GM19035 (cell line): ENCODE data around the gene KAT8.
A peak's percentile ranks its signal among the peaks of the same experiment; 100 is the strongest.

Experiments
- ATAC-seq: cut with Tn5 transposase; IDR thresholded peaks from one replicate; pipeline ENCODE4 v1.9.1; 2021; ENCODE audit not compliant: unreplicated experiment

The KAT8 gene

DNA sequence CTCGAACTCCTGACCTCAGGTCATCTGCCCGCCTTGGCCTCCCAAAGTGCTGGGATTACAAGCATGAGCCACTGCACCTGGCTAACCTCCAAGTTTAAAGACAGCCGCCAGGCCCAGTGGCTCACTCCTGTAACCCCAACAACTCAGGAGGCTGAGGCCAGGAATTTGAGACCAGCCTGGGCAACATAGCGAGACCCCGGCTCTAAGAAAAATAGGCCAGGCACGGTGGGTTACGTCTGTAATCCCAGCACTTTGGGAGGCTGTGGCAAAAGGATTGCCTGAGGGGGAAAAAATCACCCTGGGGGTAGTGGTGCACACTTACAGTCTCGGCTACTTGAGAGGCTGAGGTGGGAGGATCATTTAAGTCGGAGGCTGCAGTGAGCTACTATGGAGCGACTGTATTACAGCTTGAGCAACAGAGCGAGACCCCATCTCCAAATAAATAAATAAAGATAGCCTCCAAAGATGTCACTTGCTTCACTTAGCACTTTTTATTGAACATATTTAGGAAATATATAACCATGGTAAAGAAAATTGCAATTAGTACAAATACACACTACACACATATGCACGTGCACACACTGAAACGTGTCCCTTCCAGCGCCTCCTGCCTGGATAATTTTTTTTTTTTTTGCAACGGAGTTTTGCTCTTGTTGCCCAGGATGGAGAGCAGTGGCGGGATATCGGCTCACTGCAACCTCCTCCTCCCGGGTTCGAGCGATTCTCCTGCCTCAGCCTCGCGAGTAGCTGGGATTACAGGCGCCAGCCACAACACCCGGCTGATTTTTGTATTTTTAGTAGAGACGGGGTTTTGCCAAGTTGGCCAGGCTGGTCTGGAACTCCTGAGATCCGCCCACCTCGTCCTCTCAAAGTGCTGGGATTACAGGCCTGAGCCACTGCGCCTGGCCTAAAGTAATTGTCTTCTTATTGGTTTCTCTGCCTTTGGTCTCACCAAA lies 10.7 kb upstream of the KAT8 start:
- ATAC-seq, result no peak

DNA sequence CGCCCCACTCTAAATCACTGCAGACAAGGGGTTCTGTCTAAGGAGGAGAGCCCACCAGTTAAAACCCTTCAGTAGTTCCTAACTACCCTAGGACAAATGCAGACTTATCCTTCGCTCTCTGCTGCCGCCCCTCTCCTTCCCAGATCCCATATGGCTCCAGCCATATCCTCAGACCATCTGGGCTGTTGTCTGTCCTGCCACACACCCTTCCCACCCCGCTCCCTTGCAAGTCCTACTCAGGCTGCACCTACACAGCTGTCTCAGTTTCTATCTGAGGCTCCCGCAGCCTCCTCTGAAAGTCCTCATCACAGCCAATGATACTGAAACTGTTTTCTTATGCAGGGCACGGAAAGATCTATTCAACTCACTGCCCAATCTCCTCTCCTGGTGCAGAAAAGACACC lies 10.0 kb upstream of the KAT8 start:
- ATAC-seq, result peak; percentile 48

DNA sequence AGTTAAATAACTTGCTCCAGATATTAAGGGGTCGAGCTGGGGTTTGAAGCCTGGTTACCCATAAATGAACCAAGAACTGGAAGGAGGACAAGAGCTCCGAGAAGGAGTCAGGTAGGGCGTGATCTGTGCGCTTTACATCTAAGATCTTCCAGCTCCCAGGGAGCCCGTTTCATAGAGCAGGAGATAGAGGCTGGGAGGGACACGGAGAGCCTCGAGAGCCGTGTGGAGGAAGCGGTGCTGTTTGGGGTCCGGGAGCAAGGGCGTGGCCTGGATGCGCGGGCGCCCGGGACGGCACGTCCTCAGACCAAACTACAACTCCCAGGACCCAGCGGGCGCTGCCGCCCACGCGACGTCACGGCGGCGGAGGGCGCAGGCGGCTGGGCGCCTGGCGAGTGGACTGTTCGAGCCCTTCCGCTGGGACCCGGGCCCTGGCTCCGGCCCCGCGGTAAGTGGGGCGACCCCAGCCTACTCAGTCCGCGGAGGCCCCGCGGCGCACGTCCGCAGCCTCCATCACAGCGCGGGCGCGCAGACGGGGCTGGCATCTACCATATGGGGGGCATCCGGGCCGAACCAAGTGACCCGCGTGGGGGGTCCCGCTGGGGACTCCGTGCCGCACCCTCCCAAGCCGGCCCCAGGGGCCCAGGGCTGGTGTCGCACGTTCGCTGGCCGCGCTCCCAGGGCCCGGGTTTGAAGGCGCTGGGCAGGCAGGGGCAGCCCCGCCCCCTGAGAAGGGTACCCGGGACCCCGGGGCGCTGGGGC lies 9.2 kb upstream of the KAT8 start, which contains the start of gene BCKDK:
BCKDK (plus strand) TSS at position 352 of the 759 bp plus-strand sequence. CDS start 838 bp downstream, outside the sequence.
- ATAC-seq, result peak; percentile 83

DNA sequence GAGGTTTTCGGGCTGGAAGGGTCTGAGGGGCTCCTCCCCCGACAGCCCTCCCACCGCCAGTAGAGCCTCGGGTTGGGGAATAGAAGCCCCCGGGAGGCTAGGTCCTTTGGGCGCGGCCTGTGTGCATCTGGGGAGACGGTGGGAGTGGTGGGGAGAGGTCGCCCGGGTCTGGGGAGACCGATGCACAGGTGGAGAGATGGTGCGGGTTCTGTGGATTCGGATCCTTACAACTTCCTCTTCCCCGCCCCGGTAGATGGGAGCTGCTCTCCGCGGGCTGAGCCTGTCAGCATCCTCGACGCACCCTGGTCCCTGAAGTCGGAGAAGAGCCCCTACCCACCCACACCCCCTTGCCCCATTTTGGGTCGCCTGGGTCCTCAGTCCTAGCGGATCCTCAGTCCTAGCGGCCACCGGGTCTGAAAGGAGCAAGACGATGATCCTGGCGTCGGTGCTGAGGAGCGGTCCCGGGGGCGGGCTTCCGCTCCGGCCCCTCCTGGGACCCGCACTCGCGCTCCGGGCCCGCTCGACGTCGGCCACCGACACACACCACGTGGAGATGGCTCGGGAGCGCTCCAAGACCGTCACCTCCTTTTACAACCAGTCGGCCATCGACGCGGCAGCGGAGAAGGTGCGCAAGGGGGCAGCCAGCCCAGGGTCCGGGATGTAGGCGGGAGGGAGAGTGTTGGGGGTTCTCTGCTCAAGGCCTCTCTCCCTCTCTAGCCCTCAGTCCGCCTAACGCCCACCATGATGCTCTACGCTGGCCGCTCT lies 8.5 kb upstream of the KAT8 start:
- ATAC-seq, result peak; percentile 2

DNA sequence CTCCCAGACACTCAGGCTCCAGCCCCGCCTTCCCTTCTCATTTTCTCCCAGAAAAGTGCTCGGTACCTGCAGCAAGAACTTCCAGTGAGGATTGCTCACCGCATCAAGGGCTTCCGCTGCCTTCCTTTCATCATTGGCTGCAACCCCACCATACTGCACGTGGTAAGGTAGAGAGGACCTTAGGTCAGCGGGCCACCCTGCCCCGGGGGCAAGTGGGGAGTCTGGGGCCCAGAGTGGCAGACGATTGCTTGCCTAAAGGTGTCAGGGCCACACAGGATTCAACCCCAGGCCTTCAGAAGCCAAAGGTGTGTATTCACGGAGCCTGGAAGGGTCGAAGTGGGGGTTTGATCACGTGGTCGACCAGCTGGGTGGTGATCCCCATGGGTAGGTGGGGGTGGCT lies 7.8 kb upstream of the KAT8 start:
- ATAC-seq, result no peak

DNA sequence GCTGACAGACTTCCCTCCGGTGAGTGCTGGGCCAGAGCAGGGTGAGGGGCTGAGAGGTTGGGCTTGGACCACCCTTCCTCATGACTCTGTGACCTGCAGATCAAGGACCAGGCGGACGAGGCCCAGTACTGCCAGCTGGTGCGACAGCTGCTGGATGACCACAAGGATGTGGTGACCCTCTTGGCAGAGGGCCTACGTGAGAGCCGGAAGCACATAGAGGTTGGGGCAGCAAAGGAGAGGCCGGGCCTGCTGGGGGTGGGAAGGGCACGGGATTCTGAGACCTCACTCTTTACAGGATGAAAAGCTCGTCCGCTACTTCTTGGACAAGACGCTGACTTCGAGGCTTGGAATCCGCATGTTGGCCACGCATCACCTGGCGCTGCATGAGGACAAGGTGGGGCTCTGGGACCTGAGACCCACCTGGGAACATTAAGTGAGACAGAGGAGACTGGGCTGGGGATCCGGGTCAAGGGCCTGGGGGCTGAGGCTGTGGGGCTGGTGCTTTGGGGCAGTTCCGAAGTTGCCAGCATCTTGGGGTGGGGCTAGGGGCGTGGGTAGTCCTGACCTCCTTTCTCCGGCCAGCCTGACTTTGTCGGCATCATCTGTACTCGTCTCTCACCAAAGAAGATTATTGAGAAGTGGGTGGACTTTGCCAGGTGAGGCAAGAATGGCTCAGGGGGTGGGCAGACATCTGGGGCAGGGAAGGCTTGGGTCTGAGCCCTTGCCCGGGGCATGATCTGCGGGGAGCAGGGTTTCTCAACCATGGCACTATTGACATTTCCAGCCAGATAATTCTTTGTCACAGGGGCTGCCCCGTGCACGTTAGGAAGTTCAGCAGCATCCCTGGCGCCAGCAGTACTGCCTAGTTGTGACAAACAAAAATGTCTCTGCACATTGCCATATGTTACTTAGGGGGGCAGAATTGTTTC lies 7.1 kb upstream of the KAT8 start:
- ATAC-seq, result no peak

DNA sequence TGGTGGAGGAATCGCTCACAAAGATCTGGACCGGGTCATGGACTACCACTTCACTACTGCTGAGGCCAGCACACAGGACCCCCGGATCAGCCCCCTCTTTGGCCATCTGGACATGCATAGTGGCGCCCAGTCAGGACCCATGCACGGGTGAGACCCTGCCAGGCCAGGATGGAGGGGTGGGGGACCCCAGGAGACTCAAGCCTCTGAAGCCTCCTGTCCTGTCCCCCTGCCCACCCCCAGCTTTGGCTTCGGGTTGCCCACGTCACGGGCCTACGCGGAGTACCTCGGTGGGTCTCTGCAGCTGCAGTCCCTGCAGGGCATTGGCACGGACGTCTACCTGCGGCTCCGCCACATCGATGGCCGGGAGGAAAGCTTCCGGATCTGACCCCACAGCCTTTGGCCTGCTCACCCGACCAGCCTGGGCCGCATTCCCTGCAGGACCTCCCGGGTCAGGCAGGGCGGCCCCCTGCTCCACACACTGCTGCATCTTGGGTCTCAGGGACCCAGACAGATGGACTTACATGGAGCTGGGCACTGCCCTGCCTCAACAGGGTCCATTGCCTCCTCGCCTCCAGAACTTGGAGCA lies 5.5 kb upstream of the KAT8 start:
- no peak for ATAC-seq

DNA sequence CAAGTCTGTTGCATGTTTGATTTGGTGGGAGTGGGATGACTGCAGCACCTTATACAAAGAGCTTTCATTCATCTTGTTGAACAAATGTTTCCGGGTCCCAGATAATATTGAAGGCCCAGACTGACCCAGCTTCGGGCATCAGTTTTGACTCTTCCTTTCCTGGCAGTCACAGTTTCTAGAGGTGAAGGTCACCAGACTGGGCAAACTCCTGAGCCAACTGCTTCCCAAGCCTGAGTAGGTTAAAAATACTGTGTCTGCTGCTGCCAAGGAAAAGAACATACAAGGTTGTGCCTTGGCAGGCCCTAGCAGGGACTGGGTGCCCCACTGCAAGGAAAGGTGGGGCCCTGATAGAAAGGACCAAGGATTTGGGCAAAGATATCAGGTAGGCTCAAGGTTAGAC lies 4.8 kb upstream of the KAT8 start:
- ATAC-seq, result no peak

DNA sequence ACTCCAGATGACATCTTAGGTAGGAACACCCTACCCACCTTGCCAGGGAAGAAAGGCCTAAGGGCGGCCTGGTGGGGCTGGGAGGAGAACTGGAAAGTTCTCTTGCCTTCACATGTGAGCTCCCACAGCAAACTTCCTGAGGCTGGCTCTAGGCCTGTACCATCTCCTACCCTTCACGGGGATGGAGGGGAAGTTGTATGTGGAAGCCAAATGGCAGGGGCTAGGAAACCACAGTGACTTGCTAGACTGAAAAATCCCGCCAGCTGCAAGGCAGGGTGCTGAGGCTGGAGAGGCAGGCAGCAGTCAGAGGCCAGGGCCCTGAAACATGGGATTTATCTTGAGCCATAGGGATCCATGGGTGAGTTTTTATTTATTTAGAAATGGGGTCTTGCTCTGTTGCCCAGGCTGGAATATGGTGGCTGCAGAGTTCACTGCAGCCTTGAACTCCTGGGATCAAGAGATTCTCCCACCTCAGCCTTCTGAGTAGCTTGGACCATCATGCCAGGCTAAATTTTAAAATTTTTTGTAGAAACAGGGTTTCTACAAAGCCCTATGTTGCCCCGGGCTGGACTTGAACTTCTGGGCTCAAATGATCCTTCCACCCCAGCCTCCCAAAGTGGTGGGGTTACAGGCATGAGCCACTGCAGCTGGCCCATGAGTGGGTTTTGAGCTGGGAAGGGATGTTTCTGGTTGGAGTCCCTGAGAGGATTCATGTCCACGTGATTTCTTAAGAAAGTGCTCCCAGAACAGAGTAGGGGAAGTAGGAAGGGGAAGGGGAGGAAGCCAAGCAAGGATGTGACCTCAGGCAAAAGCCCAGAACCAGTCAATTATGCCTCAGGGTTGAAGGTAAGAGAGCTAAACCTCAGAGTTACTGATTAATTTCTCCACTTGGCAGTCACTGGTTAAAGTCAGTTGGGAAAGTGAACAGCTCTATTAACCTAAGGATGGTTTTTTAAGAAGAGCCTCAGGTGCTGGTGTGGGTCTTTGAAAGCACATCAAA lies 4.0 kb upstream of the KAT8 start:
- no peak for ATAC-seq

DNA sequence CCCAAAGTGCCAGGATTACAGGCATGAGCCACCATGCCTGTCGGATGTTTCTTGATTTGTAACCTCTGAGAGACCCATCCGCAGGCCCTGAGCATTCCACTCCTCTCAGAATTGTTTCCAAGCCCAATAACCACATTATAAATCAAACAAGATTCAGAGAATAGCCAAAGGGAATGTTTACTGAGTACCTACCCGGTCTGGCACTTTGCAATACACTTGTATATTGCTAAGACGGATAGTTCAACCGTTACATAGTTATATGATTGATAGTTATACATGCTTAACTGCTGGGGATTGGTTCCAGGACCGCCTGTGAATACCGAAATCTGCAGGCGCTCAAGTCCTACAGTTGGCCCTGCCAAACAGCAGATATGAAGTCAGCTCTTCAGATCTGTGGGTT lies 3.0 kb upstream of the KAT8 start:
- ATAC-seq, result no peak

DNA sequence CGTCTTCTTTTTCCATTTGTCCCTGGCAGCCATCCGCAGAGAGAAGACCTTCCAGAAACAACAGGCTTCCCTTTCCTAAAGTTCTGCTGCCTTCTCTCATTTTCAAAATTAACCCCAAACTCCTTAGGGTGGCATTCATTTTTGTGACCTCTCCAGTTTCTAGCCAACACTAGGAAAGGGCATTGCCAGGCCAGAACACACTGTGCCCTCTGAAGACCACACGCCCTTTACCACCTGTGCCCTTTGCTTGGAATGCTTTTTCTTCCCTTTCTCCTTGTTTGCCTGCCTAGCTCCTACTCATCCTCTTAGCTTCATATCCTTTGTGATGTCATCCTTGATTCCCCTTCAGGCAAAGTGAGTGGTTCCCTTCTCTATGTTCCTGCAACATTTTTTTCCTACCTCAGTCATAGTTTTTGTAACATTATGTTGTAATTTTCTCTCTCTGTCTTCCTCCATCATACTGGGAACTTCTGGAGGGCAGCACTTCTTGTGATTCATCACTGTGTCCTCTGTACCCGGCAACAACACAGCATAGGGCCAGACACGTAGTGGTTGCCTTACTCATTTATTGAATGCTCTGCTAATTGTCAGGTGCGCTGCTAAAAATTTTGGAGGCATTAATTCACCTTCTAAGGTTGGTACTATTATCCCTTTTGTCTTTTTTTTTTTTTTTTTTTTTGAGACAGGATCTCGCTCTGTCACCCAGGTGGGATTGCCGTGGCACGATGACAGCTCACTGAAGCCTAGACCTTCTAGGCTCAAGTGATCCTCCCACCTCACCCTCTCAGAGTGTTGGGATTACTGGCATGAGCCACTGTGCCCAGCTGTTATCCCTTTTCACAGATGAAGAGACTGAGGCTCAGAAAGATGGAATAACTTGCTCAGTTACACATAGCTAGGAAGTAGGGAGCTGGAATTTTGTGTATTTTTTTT lies 1.0 kb downstream of the KAT8 start:
- no peak for ATAC-seq

DNA sequence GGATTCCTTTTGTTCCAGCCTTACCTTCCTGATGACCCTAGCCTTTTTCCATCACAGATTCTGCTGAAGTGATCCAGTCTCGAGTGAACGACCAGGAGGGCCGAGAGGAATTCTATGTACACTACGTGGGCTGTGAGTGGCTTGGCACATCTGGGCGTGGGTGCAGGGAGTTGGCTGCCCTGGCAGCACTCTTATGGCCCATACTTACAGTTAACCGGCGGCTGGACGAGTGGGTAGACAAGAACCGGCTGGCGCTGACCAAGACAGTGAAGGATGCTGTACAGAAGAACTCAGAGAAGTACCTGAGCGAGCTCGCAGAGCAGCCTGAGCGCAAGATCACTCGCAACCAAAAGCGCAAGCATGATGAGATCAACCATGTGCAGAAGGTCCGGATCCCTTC lies 2.7 kb downstream of the KAT8 start:
- ATAC-seq, result no peak

DNA sequence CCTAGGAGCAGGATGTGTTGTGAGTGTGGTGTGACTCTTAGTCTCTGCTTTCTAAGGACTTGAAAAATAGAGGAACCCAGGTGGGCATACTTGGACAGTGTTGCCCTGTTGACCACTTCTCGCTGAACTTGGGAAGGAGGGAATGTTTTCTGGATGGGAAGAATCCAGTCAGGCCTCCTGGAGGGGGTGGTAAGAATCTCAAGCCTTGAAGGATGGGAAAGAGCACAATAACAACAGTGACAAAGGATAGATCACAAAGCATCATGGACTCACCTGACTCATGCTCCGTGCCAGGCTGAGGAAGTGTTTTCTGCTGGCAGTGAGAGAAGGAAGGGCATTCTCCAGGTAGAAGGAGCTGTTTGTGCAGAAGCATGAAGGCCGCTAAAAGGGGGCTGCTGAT lies 8.4 kb downstream of the KAT8 start:
- no peak for ATAC-seq

DNA sequence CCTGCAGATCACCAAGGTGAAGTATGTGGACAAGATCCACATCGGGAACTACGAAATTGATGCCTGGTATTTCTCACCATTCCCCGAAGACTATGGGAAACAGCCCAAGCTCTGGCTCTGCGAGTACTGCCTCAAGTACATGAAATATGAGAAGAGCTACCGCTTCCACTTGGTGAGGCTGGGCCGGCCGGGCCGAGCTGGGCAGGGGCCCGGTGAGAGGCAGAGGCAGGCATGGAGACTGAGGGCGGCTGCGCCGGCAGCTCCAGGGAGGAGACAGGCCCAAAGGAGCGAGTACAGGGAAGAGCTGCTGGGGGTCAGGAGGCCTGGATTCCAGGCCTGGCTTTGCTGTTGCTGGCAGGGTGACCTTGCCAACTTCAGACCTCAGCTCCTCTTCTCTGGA lies 9.7 kb downstream of the KAT8 start:
- ATAC-seq, result no peak

DNA sequence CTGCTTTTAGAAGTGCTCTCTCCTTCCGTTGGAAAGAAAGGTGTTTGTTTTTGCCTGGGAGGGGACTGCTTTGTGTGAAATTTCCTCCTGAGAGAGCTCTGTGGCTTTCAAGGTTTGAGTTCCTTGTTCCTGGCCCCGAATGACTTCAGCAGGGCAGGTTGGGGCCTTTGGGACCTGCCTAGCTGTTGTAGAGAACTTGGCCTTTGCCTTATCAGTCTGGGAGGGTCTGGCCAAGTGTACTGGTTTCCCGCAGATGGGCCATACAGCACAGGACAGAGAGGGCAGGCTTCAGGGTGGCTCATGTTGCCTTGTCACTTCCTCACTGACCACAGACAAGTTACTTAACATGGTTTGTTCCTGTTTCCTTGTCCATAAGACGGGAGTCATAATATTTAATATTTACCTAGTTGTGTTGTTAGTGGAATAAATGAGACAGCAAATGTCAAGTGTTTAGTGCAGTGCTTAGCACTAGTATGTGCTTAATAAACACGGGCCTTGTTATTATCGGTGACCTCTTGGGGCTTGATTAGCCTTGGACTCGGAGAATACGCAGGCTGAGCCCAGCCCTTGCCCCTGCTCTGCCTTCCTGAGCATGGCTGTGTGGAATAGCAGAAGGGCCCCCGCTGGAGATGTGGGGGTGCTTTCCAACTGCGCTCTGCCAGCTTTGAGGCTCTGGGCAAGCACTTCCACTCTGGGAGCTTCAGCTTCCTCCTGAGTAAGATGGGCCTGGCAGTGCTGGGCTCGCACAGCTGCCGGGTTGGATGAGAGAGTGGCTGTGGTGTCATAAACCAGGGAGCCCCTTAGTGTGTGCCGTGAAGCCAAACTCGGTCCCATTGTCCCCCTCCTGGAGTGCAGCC lies 11.5 kb downstream of the KAT8 start:
- no peak for ATAC-seq

DNA sequence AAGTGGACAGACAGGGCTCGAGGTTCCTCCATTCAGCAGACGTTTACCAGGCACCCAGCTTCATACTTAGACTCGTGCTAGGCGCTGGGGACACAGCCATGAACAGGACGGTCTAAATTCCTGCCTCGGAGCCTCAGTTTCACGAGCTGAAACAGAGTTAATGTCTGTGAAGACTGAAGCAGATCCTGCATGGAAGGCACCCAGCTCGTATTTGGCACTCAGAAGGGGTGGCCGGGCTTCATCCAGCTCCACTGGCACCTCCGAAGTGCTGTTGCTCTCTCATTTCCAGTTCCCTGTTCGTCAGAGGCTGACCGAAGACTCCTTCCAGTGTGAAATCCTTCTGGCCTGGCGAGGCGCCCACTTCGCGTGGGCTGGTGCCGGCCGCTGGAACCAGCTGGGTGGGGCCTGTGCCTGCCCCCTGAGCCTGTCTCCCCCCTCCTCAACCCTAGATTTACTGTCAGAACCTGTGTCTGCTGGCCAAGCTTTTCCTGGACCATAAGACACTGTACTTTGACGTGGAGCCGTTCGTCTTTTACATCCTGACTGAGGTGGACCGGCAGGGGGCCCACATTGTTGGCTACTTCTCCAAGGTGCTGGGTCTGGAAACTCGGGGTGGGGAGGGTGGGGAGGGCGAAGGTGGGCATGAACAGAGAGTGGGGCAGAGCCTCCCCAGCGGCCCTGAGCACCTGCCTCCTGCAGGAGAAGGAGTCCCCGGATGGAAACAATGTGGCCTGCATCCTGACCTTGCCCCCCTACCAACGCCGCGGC lies 12.3 kb downstream of the KAT8 start:
- no peak for ATAC-seq
